GM21381 (cell line): ENCODE data around the gene PCDHB4.
"Not testable (repeated sequence)": the region's sequence is repeated elsewhere in the genome, so short reads cannot be mapped to it uniquely, and the experiment has no call there.

ENCODE experiments used
- ATAC-seq: cut with Tn5 transposase; IDR thresholded peaks from one replicate; pipeline ENCODE4 v1.9.1; 2021; ENCODE audit warnings: mild to moderate bottlenecking, moderate library complexity; ENCODE audit not compliant: unreplicated experiment

The PCDHB4 gene

DNA sequence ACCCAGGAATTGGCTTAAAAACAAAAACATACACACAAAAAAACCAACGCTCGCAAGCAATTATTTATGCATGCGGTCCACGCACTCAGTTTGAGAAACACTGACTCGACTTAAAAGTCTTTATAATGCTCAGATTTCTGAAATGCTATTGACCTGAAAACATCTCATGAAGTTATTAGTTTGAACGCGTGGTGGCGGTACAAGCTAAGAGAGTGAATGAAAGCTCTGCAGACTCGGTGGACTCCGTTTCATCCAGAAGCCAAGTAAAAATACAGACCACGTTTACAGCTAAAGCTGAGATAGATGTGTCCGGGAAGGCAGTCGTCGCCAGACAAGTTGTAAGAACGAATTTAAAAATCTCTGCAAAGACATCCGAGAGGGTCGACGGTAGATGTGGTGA is 28.2 kb downstream of the PCDHB4 start, which contains the start of gene PCDHB6:
TSS of gene PCDHB6 (plus strand) at position 246 of the 400 bp plus-strand sequence. CDS start 201 bp downstream, outside the sequence.
- ATAC-seq = no peak

DNA sequence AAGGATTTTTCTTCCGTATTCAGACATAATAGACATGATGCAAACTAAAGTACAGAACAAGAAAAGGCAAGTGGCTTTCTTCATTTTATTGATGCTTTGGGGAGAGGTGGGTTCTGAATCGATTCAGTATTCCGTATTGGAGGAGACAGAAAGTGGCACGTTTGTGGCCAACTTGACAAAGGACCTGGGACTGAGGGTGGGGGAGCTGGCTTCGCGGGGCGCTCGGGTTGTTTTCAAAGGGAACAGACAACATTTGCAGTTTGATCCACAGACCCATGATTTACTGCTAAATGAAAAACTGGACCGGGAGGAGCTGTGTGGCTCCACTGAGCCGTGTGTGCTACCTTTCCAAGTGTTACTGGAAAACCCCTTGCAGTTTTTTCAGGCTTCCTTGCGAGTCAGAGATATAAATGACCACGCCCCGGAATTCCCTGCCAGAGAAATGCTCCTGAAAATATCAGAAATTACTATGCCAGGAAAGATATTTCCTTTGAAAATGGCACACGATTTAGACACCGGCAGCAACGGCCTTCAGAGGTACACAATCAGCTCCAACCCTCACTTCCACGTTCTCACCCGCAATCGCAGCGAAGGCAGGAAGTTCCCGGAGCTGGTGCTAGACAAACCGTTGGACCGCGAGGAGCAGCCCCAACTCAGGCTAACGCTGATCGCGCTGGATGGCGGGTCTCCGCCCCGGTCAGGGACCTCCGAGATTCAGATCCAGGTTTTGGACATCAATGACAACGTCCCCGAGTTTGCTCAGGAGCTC is 28.8 kb downstream of the PCDHB4 start:
- no peak for ATAC-seq

DNA sequence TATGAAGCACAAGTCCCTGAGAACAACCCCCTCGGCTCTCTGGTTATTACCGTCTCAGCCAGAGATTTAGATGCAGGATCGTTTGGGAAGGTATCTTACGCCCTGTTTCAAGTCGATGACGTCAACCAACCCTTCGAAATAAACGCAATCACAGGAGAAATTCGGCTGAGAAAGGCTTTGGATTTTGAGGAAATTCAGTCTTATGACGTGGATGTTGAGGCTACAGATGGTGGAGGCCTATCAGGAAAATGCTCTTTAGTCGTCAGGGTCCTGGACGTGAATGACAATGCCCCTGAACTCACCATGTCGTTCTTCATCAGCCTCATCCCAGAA is 29.3 kb downstream of the PCDHB4 start:
- ATAC-seq = no peak

DNA sequence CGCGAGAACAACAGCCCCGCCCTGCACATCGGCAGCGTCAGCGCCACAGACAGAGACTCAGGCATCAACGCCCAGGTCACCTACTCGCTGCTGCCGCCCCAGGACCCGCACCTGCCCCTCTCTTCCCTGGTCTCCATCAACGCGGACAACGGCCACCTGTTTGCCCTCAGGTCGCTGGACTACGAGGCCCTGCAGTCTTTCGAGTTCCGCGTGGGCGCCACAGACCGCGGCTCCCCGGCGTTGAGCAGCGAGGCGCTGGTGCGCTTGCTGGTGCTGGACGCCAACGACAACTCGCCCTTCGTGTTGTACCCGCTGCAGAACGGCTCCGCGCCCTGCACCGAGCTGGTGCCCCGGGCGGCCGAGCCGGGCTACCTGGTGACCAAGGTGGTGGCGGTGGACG is 30.0 kb downstream of the PCDHB4 start:
- not testable (repeated sequence) for ATAC-seq

- ATAC-seq = not testable (repeated sequence)
These were observed 30.5 kb downstream of the PCDHB4 start for GRCh38 chr5:141152096-141152495.

GRCh38 chr5:141155540-141156374 is 34.1 kb downstream of the PCDHB4 start:
- ATAC-seq = no peak

DNA sequence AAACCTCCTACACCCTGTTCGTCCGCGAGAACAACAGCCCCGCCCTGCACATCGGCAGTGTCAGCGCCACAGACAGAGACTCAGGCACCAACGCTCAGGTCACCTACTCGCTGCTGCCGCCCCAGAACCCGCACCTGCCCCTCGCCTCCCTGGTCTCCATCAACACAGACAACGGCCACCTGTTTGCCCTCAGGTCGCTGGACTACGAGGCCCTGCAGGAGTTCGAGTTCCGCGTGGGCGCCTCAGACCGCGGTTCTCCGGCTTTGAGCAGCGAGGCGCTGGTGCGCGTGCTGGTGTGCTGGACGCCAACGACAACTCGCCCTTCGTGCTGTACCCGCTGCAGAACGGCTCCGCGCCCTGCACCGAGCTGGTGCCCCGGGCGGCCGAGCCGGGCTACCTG is 35.7 kb downstream of the PCDHB4 start:
- ATAC-seq = not testable (repeated sequence)

- ATAC-seq = not testable (repeated sequence)
These were observed 36.3 kb downstream of the PCDHB4 start for GRCh38 chr5:141157901-141158300.

DNA sequence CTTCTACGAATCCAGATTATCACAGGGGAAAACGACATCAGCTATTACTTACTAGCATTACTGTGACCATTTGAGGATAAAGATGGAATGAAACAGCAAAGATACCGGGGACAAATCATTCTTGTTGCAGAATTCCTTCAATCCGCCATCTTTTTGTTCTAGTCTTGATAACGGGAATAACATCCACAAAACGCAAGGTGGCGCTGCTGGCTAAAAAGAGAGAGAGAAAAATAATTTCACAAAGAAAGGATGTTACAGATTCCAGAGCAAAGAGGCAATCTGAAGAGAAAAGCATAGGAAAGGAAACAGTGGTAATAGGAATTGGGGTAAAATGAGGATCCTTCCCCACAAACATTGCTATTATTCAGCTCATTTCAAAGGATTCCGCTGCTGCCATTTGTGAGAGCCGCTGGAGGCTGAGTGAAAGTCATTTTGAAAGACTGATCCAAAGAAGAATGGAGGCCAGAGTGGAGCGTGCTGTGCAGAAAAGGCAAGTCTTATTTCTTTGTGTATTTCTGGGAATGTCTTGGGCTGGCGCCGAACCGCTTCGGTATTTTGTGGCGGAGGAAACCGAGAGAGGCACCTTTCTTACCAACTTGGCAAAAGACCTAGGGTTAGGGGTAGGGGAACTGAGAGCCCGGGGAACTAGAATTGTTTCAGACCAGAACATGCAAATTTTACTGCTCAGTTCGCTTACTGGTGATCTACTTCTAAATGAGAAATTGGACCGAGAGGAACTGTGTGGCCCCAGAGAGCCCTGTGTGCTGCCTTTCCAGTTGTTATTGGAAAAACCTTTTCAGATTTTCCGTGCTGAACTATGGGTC is 51.0 kb downstream of the PCDHB4 start, which contains the start of gene PCDHB7:
TSS of gene PCDHB7 (plus strand) at position 264 of the 824 bp plus-strand sequence. CDS start at position 456, 192 bp downstream.
- no peak for ATAC-seq

DNA sequence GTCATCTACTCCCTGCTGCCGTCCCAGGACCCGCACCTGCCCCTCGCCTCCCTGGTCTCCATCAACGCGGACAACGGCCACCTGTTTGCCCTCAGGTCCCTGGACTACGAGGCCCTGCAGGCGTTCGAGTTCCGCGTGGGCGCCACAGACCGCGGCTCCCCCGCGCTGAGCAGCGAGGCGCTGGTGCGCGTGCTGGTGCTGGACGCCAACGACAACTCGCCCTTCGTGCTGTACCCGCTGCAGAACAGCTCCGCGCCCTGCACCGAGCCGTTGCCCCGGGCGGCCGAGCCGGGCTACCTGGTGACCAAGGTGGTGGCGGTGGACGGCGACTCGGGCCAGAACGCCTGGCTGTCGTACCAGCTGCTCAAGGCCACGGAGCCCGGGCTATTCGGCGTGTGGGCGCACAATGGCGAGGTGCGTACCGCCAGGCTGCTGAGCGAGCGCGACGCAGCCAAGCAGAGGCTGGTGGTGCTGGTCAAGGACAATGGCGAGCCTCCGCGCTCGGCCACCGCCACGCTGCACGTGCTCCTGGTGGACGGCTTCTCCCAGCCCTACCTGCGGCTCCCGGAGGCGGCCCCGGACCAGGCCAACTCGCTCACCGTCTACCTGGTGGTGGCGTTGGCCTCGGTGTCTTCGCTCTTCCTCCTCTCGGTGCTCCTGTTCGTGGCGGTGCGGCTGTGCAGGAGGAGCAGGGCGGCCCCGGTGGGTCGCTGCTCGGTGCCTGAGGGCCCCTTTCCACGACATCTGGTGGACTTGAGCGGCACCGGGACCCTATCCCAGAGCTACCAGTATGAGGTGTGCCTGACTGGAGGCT is 52.9 kb downstream of the PCDHB4 start:
- not testable (repeated sequence) for ATAC-seq
